OCI-LY1 (cell line): ENCODE data around the gene FAM3D.

ENCODE experiments used
- H2AFZ ChIP-seq: fragments of 200-600 bp; sonication (generic), shearing (Covaris generic); 2 replicates; pipeline ENCODE4 v1.6.0; 2014; ENCODE audit warnings: antibody characterized with exemption, mild to moderate bottlenecking, low read length
- H3F3A ChIP-seq: fragments of 200-600 bp; sonication (generic), shearing (Covaris generic); 2 replicates; pipeline ENCODE4 v1.6.0; 2014; ENCODE audit warnings: mild to moderate bottlenecking, antibody characterized with exemption, low read length, moderate library complexity; ENCODE audit not compliant: insufficient read depth
- H3K27ac ChIP-seq: fragments of 200-600 bp; sonication (generic); 2 replicates; pipeline ENCODE4 v1.5.1; 2014; ENCODE audit warnings: low read length, mixed run types, mild to moderate bottlenecking, low read depth; ENCODE audit not compliant: poor library complexity, severe bottlenecking
- H3K27me3 ChIP-seq: fragments of 200-600 bp; sonication (generic); 2 replicates; pipeline ENCODE4 v1.6.0; 2014; ENCODE audit warnings: antibody characterized with exemption, mild to moderate bottlenecking, low read length, moderate library complexity; ENCODE audit not compliant: insufficient read depth
- H3K36me3 ChIP-seq: fragments of 200-600 bp; sonication (generic); 2 replicates; pipeline ENCODE4 v1.6.1; 2014; ENCODE audit warnings: mild to moderate bottlenecking, antibody characterized with exemption, low read length, moderate library complexity, mixed read lengths; ENCODE audit not compliant: insufficient read depth
- H3K4me1 ChIP-seq: fragments of 200-600 bp; sonication (generic); 2 replicates; pipeline ENCODE4 v1.5.1; 2014; ENCODE audit warnings: mild to moderate bottlenecking, low read length, moderate library complexity; ENCODE audit not compliant: insufficient read depth, severe bottlenecking
- H3K4me2 ChIP-seq: fragments of 200-600 bp; sonication (generic), shearing (Covaris generic); 2 replicates; pipeline ENCODE4 v1.6.1; 2014; ENCODE audit warnings: low read length
- H3K4me3 ChIP-seq: fragments of 200-600 bp; sonication (generic); 2 replicates; pipeline ENCODE4 v1.5.1; 2014; ENCODE audit warnings: low read length, low read depth, mild to moderate bottlenecking, mixed read lengths; ENCODE audit not compliant: poor library complexity, severe bottlenecking
- H3K79me2 ChIP-seq: fragments of 200-600 bp; shearing (Covaris generic); 2 replicates; pipeline ENCODE4 v1.6.1; 2016; ENCODE audit warnings: mixed run types, low read length, mixed read lengths; ENCODE audit not compliant: insufficient read depth
- H3K9ac ChIP-seq: fragments of 200-600 bp; sonication (generic), shearing (Covaris generic); 2 replicates; pipeline ENCODE4 v1.6.1; 2014; ENCODE audit warnings: mild to moderate bottlenecking, low read length, mixed read lengths
- H3K9me2 ChIP-seq: fragments of 200-600 bp; sonication (generic), shearing (Covaris generic); 2 replicates; pipeline ENCODE4 v1.6.1; 2014; ENCODE audit warnings: low read depth, mild to moderate bottlenecking, low read length, mixed read lengths
- H3K9me3 ChIP-seq: fragments of 200-600 bp; shearing (Covaris generic); 2 replicates; pipeline ENCODE4 v1.6.1; 2014; ENCODE audit warnings: low read length, mixed read lengths
- H4K20me1 ChIP-seq: fragments of 200-600 bp; sonication (generic), shearing (Covaris generic); 2 replicates; pipeline ENCODE4 v1.6.0; 2016; ENCODE audit warnings: mild to moderate bottlenecking, low read length; ENCODE audit not compliant: insufficient read depth
- EZH2 ChIP-seq: fragments of 200-600 bp; sonication (generic), shearing (Covaris generic); IDR thresholded peaks from 2 replicates; pipeline ENCODE4 v1.8.0; 2017; ENCODE audit warnings: borderline replicate concordance, mixed run types, mild to moderate bottlenecking, antibody characterized with exemption, low read length, moderate library complexity, mixed read lengths
- TF ChIP-seq, protein P1 (sequence below): fragments of 200-600 bp; sonication (generic), shearing (Covaris generic); IDR thresholded peaks from 2 replicates; pipeline ENCODE4 v1.5.1; 2017; ENCODE audit warnings: mild to moderate bottlenecking, antibody characterized with exemption, low read length, moderate library complexity, mixed read lengths

FAM3D gene

DNA sequence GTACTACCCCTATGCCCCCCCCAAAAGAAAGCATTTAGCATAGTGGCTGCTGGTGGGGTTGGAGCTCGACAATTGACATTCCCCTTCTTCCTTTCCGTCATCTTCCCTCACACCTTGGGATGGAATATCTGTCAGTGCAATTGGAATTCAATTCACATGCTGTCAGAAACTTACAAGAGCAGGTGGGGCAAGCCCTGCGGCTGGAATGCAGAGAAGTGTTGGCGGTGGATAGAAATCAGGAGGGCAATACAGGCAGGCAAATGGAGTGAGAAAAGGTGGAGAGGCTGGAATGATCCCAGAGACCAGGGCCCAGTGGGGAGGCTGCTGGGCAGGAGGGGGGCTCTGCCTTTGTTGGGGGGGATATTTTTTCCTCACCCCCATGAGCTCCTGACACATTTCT is 44.1 kb downstream of the FAM3D start:
- Histone ChIP-seq H3K79me2 (no peaks in the 10 kb centered on the region), H3K9me3 (no peaks in the 10 kb centered on the region)

DNA sequence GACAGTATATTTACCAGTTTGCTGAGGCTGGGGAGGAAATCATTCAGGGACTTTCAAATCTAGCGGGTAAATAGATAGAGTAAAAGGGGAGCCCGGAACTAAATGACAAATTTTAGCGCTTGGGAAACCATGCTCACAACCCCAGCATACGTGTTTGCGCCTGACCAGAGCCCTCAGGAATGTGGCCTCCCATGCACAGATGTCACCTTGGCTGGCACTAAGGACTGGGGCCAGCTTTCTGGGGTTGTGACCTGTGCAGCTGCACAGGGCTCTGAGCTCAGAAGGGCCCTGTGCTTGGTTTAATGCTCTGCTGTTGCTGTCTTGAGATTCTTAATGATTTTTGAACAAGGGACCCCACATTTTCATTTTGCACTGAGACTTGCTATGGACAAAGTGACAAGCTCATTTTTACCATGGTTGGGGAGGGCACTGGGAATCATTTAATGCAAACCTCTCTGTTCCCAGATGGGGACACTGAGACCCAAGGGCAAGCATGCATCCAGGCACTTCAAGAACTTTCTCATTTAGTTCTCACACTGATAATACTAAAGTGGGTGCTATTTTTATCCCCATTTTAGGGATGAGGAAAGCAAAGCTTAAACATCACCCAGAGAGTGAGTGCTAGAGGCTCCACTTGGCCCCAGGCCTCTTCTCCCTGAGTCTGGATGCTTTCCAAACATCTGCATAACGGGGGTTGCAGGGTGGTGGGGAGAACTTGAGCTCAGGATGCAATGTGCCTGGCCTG is 45.3 kb downstream of the FAM3D start:
- H3F3A ChIP-seq, result no peaks in the 10 kb centered on the region
- no peaks in the 10 kb centered on the region for H3K9me2 ChIP-seq
- H3K27ac ChIP-seq, result no peak overlapping the region
- H3K4me2 ChIP-seq, result no peak overlapping the region
- H3K9me3 ChIP-seq, result no peaks in the 10 kb centered on the region
- peaks cover 4% of the 10 kb centered on the region; the same call in 1 of the 2 replicates for H3K27me3 ChIP-seq
- no peaks in the 10 kb centered on the region for H3K36me3 ChIP-seq
- H3K4me1 ChIP-seq, result no peaks in the 10 kb centered on the region
- H2AFZ ChIP-seq, result no peak overlapping the region
- no peaks in the 10 kb centered on the region for H3K79me2 ChIP-seq
- no peak overlapping the region for H3K9ac ChIP-seq
- H4K20me1 ChIP-seq, result no peaks in the 10 kb centered on the region
- TF ChIP-seq EZH2, result no peak
- TF ChIP-seq, protein P1, sequence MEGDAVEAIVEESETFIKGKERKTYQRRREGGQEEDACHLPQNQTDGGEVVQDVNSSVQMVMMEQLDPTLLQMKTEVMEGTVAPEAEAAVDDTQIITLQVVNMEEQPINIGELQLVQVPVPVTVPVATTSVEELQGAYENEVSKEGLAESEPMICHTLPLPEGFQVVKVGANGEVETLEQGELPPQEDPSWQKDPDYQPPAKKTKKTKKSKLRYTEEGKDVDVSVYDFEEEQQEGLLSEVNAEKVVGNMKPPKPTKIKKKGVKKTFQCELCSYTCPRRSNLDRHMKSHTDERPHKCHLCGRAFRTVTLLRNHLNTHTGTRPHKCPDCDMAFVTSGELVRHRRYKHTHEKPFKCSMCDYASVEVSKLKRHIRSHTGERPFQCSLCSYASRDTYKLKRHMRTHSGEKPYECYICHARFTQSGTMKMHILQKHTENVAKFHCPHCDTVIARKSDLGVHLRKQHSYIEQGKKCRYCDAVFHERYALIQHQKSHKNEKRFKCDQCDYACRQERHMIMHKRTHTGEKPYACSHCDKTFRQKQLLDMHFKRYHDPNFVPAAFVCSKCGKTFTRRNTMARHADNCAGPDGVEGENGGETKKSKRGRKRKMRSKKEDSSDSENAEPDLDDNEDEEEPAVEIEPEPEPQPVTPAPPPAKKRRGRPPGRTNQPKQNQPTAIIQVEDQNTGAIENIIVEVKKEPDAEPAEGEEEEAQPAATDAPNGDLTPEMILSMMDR, result no peak
- no peak overlapping the region for H3K4me3 ChIP-seq

More for the DNA sequence above, 44.1 kb downstream of the FAM3D start:
- Histone ChIP-seq H4K20me1 (no peaks in the 10 kb centered on the region), H3K27me3 (peaks cover 4% of the 10 kb centered on the region; the same call in 1 of the 2 replicates), H3K36me3 (no peaks in the 10 kb centered on the region), H2AFZ (no peak overlapping the region), H3K27ac (no peak overlapping the region), H3K9me2 (no peaks in the 10 kb centered on the region), H3F3A (no peaks in the 10 kb centered on the region), H3K4me3 (no peak overlapping the region), H3K9ac (no peak overlapping the region), H3K4me1 (no peaks in the 10 kb centered on the region), H3K4me2 (no peak overlapping the region)
- TF ChIP-seq, protein P1, result no peak
- no peak for TF ChIP-seq EZH2

DNA sequence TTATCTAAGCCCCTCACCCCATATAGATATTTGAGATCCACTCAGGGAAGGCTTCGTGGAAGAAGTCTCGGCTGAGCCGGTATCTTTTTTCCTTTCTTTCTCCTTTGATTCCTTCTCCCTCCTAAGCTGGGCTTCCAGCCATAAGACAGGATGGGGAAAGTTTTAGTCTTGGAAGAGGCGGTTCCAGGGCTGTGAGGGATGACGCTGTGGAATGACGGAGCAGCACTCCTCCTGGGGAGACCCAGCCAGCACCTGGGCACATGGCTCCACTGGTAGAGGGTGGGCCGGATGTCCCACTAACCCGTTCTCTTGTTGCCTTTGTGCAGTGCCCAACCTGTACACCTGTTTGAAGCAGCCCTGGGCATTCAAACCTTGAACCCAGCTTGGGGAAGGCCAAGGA is 46.2 kb downstream of the FAM3D start:
- H3K4me2 ChIP-seq, result no peak overlapping the region
- H4K20me1 ChIP-seq, result no peaks in the 10 kb centered on the region
- H3K9ac ChIP-seq, result no peak overlapping the region
- H3K27ac ChIP-seq, result no peak overlapping the region
- no peaks in the 10 kb centered on the region for H3K79me2 ChIP-seq
- no peak overlapping the region for H3K4me3 ChIP-seq
- H3F3A ChIP-seq, result no peaks in the 10 kb centered on the region
- no peak for TF ChIP-seq EZH2
- TF ChIP-seq, protein P1, result no peak
- no peaks in the 10 kb centered on the region for H3K9me2 ChIP-seq
- H3K27me3 ChIP-seq, result peaks cover 4% of the 10 kb centered on the region; the same call in 1 of the 2 replicates
- no peaks in the 10 kb centered on the region for H3K4me1 ChIP-seq
- H3K9me3 ChIP-seq, result no peaks in the 10 kb centered on the region
- no peaks in the 10 kb centered on the region for H3K36me3 ChIP-seq
- no peak overlapping the region for H2AFZ ChIP-seq
